ENCODE measurements around the gene RAB13. TPM values are rescaled to one million over a fixed set of nuclear protein-coding genes. Genes with fewer than 3 reads are reported as not detected.

Gene RAB13
- total and polyA plus RNA-seq, 2 donors (not counting 1 experiment from before 2014, with no cell fraction given), result 0.09 to 9.7 TPM

DNA sequence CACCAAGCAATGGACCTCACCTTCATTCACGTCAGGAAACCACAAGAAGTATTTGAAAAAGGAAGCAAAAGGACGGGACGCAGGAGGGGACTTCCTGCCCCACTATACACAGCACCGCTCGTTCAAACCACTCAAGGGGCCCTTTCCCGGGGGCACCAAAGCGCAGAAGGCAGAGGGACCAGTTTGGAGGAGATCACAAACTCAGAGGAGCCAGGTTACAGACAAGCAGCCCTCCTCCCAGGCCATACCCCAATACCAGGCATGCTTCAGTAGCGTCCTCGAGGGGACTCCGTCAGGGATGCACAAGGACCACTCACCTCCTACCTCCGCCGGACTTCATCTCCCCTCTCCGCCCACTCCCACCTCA lies 28.4 kb downstream of the RAB13 start:
- TF ChIP-seq, protein P1, sequence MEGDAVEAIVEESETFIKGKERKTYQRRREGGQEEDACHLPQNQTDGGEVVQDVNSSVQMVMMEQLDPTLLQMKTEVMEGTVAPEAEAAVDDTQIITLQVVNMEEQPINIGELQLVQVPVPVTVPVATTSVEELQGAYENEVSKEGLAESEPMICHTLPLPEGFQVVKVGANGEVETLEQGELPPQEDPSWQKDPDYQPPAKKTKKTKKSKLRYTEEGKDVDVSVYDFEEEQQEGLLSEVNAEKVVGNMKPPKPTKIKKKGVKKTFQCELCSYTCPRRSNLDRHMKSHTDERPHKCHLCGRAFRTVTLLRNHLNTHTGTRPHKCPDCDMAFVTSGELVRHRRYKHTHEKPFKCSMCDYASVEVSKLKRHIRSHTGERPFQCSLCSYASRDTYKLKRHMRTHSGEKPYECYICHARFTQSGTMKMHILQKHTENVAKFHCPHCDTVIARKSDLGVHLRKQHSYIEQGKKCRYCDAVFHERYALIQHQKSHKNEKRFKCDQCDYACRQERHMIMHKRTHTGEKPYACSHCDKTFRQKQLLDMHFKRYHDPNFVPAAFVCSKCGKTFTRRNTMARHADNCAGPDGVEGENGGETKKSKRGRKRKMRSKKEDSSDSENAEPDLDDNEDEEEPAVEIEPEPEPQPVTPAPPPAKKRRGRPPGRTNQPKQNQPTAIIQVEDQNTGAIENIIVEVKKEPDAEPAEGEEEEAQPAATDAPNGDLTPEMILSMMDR (IDR thresholded peaks at IDR 0.05), result no peak
- no peak for TF ChIP-seq EZH2 (IDR thresholded peaks at IDR 0.05; ENCODE audit: borderline replicate concordance, insufficient read depth, low read depth, low read length, poor library complexity, severe bottlenecking)
- H2AFZ ChIP-seq (ENCODE audit: insufficient read depth, low read depth, low read length, poor library complexity, severe bottlenecking), result peak overlapping the region; percentile 78
- ATAC-seq (ENCODE audit: low read depth) (peak; percentile 2), DNase-seq (peak; percentile 80)
- H3K9me3 ChIP-seq (ENCODE audit: control extremely low read depth in 1 of 3, control insufficient read depth in 2 of 3, insufficient read depth in 1 of 3, low read length in 2 of 3), result no peaks in the 10 kb centered on the region
- peak overlapping the region; percentile 79 to 98 (median 92) for H3K4me3 ChIP-seq (ENCODE audit: control extremely low read depth in 1 of 5, extremely low read depth in 1 of 5, insufficient read depth in 1 of 5, low read depth in 2 of 5, low read length in 4 of 5)
- peaks cover 66% of the 10 kb centered on the region for H3K4me1 Mint-ChIP-seq
- peaks cover 70% of the 10 kb centered on the region for H3K79me2 ChIP-seq (ENCODE audit: control insufficient read depth, insufficient read depth, low read length)
- H3K9me3 Mint-ChIP-seq (ENCODE audit: insufficient read depth), result no peaks in the 10 kb centered on the region
- intact Hi-C loops (cut with micrococcal nuclease), result loop anchor here (1.0 to 5.0 kb wide), 7 partner anchors 10 to 315 kb away; partner anchors contain the start of genes CREB3L4, DENND4B, HAX1 and JTB
- peaks cover 41 to 43% of the 10 kb centered on the region in 2 donors for H3K4me1 ChIP-seq (ENCODE audit: control insufficient read depth in 2 of 2, insufficient read depth in 2 of 2, low read length in 2 of 2)
- H3K27ac Mint-ChIP-seq, result peak overlapping the region; percentile 97
- peaks cover 0 to 34% of the 10 kb centered on the region in 2 experiments for H3K36me3 ChIP-seq (replicated peaks in 1 of 2; ENCODE audit: control extremely low read depth in 1 of 2, control insufficient read depth in 1 of 2, extremely low read depth in 1 of 2, insufficient read depth in 2 of 2, low read length in 1 of 2)
- no peaks in the 10 kb centered on the region for H3K27me3 Mint-ChIP-seq
- WGBS (ENCODE audit: insufficient coverage), result 0% methylated on average over 13 of the region's 13 CpGs
- peaks cover 56% of the 10 kb centered on the region for H4K20me1 ChIP-seq (ENCODE audit: control insufficient read depth, insufficient read depth, low read length, poor library complexity, severe bottlenecking)
- H3K27ac ChIP-seq (ENCODE audit: low read length in 2 of 2), result peak overlapping the region; percentile 87 to 97
- H3K9ac ChIP-seq (ENCODE audit: low read length), result peak overlapping the region; percentile 99
- CTCF ChIA-PET, result interaction anchor here (2.1 to 5.6 kb wide), 2 partner anchors 9 to 12 kb away, joined by 10 to 47 read pairs; partner anchors contain the start of genes CREB3L4 and DENND4B
- POLR2A ChIA-PET, result interaction anchor here (0.8 to 9.2 kb wide), 8 partner anchors 10 to 174 kb away, joined by 3 to 115 read pairs (median 6); partner anchors contain the start of genes CREB3L4, DENND4B, GATAD2B and JTB
- peak overlapping the region; percentile 100 for H3K4me3 Mint-ChIP-seq
- peak overlapping the region; percentile 86 for H3K4me2 ChIP-seq (replicated peaks; ENCODE audit: low read depth, low read length, poor library complexity, severe bottlenecking)
- no peaks in the 10 kb centered on the region for H3K27me3 ChIP-seq (replicated peaks in 1 of 4; ENCODE audit: control extremely low read depth in 1 of 4, control insufficient read depth in 3 of 4, insufficient read depth in 4 of 4, low read length in 3 of 4)
